SK-N-SH treated with all-trans-retinoic acid at 6 μM for 48 hours (cell line): ENCODE measurements around the gene TTC28.

Source experiments
- ARNTL ChIP-seq: fragments of 450-650 bp; formaldehyde crosslinking; IDR thresholded peaks from 2 replicates; pipeline ENCODE4 v1.5.0; 2020; ENCODE audit warnings: low read depth, mild to moderate bottlenecking, moderate library complexity, borderline replicate concordance
- GLIS3 ChIP-seq: fragments of 250-450 bp; sonication (Bioruptor Pico); IDR thresholded peaks from 2 replicates; pipeline ENCODE4 v1.5.0; 2020; ENCODE audit warnings: mild to moderate bottlenecking, moderate library complexity
- PATZ1 ChIP-seq: fragments of 250-450 bp; sonication (Bioruptor Pico); IDR thresholded peaks from 2 replicates; pipeline ENCODE4 v1.8.0; 2020; ENCODE audit warnings: mild to moderate bottlenecking, moderate library complexity, borderline replicate concordance
- ZFP3 ChIP-seq: fragments of 250-450 bp; sonication (Bioruptor Pico); IDR thresholded peaks from 2 replicates; pipeline ENCODE4 v1.5.0; 2020; ENCODE audit warnings: mild to moderate bottlenecking, moderate library complexity
- ZFP30 ChIP-seq: fragments of 450-650 bp; formaldehyde crosslinking; IDR thresholded peaks from 2 replicates; pipeline ENCODE4 v1.5.0; 2022; ENCODE audit warnings: mild to moderate bottlenecking, moderate library complexity
- TF ChIP-seq, protein P1 (sequence below): fragments of 250-450 bp; sonication (Bioruptor Pico); IDR thresholded peaks from 2 replicates; pipeline ENCODE4 v1.5.1; 2021; ENCODE audit warnings: mild to moderate bottlenecking, moderate library complexity

GRCh38 chr22:28064920-28065319, 614.7 kb downstream of the TTC28 start:
- TF ChIP-seq PATZ1 (CRISPR knock-in tag) (no peak), ARNTL (no peak), ZFP3 (no peak), GLIS3 (CRISPR knock-in tag) (no peak), ZFP30 (CRISPR knock-in tag) (no peak)
- TF ChIP-seq, protein P1, sequence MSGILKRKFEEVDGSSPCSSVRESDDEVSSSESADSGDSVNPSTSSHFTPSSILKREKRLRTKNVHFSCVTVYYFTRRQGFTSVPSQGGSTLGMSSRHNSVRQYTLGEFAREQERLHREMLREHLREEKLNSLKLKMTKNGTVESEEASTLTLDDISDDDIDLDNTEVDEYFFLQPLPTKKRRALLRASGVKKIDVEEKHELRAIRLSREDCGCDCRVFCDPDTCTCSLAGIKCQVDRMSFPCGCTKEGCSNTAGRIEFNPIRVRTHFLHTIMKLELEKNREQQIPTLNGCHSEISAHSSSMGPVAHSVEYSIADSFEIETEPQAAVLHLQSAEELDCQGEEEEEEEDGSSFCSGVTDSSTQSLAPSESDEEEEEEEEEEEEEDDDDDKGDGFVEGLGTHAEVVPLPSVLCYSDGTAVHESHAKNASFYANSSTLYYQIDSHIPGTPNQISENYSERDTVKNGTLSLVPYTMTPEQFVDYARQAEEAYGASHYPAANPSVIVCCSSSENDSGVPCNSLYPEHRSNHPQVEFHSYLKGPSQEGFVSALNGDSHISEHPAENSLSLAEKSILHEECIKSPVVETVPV: no peak
